NCI-H510A treated with DMSO at 0.1 percent for 48 hours (cell line): ENCODE results near the gene YPEL3.

Experiments used
- DNase-seq: peaks from one replicate; lab custom pipeline; 2025; lab: John Stamatoyannopoulos, UW

Gene YPEL3

GRCh38 chr16:30068750-30069610 lies 27.0 kb downstream of the YPEL3 start:
- DNase-seq: no peak

- DNase-seq: no peak
Measured at GRCh38 chr16:30068333-30068732, 27.7 kb downstream of the YPEL3 start.

- no peak for DNase-seq
Measured at GRCh38 chr16:30067584-30067916, 28.5 kb downstream of the YPEL3 start.

GRCh38 chr16:30066761-30067583 lies 29.0 kb downstream of the YPEL3 start:
- DNase-seq: no peak

GRCh38 chr16:30065943-30066760 lies 29.9 kb downstream of the YPEL3 start:
- DNase-seq: no peak

GRCh38 chr16:30065102-30065942 lies 30.7 kb downstream of the YPEL3 start, which contains the start of gene ALDOA:
TSS of gene ALDOA (plus strand) at chr16:30065760. CDS start at chr16:30066898, 1,138 bp downstream.
- peak; percentile 98 for DNase-seq

GRCh38 chr16:30064729-30065101 lies 31.3 kb downstream of the YPEL3 start:
- no peak for DNase-seq

- DNase-seq: peak; percentile 95
Measured at GRCh38 chr16:30063893-30064728, 31.9 kb downstream of the YPEL3 start.

- DNase-seq: no peak
Measured at GRCh38 chr16:30063278-30063892, 32.6 kb downstream of the YPEL3 start.

GRCh38 chr16:30060836-30061554 lies 35.0 kb downstream of the YPEL3 start:
- no peak for DNase-seq

- DNase-seq: no peak
Measured at GRCh38 chr16:30060346-30060745, 35.7 kb downstream of the YPEL3 start.

GRCh38 chr16:30054959-30055553 lies 41.0 kb downstream of the YPEL3 start:
- peak; percentile 47 for DNase-seq

GRCh38 chr16:30054451-30054850 lies 41.6 kb downstream of the YPEL3 start:
- no peak for DNase-seq

GRCh38 chr16:30053376-30054015 lies 42.5 kb downstream of the YPEL3 start:
- DNase-seq: peak; percentile 49

GRCh38 chr16:30052671-30053372 lies 43.2 kb downstream of the YPEL3 start:
- peak; percentile 96 for DNase-seq

GRCh38 chr16:30051518-30051917 lies 44.5 kb downstream of the YPEL3 start:
- no peak for DNase-seq

GRCh38 chr16:30049871-30050270 lies 46.1 kb downstream of the YPEL3 start:
- DNase-seq: no peak

GRCh38 chr16:30046588-30046987 lies 49.4 kb downstream of the YPEL3 start:
- DNase-seq: no peak
